Cortex of kidney (tissue), 1 donor: Measurements from ENCODE around the gene TRIM15.
"Not testable (repeated sequence)": the region's sequence is repeated elsewhere in the genome, so short reads cannot be mapped to it uniquely, and the experiment has no call there.

ENCODE experiments used
- DNase-seq: peaks from one replicate; lab custom pipeline; 2025; lab: John Stamatoyannopoulos, UW

The TRIM15 gene

DNA sequence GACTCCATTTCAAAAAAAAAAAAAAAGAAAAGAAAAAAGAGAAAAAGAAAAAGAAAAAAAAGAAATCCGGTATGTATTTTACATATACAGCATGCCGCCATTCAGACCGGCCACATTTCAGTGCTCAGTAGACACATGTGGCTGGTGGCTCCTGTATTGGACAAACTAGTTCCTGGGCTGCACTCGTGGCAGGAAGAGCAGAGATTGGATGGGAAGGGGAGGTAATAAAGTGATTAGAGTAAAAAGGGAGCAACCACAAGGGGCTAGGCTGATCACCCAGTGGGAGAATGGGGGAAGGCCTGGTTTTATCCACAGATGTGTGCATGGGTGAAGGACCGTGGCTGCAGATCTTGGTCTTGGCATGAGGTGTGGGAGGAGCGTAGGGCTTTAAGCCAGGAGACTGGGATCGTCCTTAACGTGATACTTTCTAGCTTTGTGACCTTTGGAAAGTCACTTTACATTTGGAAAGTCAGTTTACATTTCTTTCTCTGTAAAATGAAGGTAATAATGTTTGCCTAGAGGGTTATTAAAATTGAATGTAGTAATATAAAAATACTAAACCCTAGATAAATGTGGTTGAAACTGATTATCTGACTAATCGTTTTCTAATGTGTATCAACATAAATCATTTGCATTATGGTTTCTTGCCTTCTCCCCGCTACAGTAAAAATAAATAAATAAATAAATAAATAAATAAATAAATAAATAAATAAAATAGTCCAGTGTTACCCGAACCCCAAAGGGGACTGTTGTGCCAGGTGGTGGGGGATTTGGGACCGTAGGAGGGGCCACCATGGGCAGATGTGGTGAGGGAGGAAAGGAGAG, 869 bp upstream of the TRIM15 start:
- DNase-seq = no peak

DNA sequence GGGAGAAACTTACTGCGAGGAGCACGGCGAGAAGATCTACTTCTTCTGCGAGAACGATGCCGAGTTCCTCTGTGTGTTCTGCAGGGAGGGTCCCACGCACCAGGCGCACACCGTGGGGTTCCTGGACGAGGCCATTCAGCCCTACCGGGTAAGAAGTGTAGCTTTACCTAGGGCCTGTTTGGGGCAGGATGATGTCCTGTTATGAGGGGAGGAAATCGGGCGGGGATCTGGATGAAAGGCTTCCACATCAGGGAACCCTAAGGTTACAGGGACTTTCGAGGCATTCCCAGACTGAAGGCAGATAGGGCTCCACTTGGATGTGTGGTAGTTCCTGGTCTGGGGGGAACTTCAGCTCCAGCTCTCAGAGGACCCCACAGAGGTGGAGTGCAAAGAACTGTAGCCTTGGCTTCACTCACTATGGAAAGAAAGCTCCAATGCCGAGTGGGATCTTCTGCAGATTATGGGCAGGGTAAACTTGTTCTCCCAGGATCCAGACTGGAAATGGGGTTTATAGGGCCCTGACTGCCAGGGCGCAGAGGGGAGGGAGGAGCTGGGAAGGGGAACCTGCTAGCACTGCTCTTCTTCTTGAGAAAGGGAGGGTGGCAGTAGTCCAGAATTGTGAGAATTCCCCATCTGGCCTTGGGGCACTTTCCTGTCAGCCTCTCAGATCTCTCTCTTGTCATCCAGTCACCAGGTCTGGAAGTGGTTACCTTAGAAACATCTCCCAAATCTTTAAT, 740 bp downstream of the TRIM15 start:
- DNase-seq = no peak

DNA sequence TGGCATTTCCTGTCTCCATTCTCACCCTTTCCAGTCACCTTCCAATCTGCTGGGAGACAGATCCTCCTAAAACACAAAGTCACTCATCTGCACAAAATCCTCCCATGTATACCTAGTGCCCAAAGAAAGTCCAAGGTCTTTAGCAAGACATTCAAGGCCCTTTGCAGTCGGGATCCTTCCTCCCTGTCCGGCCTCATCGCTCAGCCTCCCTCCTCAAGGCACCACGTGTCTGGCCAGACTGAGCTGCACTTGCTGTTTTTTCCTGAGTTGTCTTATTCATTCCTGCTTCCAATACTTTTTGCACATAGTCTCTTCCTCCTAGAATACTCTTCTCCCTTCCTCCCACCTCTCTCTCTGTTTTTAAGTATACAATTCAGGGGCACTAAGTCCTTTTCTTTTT, 1.4 kb downstream of the TRIM15 start:
- DNase-seq = no peak

DNA sequence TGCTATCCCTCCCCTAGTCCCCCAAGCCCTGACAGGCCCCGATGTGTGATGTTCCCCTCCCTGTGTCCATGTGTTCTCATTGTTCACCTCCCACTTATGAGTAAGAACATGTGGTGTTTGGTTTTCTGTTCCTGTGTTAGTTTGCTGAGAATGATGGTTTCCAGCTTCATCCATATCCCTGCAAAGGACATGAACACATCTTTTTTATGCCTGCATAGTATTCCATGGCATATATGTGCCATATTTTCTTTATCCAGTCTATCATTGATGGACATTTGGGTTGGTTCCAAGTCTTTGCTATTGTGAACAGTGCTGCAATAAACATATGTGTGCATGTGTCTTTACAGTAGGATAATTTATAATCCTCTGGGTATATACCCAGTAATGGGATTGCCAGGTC, 1.9 kb downstream of the TRIM15 start:
- DNase-seq = not testable (repeated sequence)

DNA sequence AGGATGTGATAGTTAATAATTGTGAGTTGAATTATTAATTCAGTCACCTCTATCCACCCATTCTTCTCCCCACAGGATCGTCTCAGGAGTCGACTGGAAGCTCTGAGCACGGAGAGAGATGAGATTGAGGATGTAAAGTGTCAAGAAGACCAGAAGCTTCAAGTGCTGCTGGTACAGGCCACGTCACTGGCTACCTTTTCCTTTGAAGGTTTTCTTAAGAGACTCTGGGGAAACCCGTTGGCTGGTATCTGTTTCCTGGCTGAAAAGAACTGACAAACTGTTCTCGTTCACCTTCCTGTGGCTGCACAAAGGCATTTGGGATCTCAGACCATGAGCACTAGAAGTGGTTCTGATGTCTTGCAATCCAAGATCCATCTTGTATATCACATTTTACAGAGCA, 3.8 kb downstream of the TRIM15 start:
- no peak for DNase-seq

DNA sequence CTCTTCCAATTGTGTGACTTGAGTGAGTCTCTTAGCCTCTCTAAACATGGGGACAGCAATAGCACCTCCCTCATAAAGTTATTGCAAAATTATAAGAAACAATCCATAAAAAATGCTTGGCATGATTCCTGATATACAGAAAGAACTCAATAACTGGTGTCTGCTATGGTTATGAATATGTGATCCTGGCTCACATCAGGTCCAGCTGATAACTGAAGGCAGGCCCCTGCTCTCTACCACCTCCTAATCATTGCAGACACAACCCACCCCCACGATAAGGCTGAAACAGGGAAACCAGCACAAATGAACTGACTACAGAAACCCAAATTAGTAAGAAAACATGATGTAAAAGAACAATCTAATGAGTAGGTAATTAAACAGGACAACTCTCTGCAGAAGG, 5.4 kb downstream of the TRIM15 start:
- no peak for DNase-seq

DNA sequence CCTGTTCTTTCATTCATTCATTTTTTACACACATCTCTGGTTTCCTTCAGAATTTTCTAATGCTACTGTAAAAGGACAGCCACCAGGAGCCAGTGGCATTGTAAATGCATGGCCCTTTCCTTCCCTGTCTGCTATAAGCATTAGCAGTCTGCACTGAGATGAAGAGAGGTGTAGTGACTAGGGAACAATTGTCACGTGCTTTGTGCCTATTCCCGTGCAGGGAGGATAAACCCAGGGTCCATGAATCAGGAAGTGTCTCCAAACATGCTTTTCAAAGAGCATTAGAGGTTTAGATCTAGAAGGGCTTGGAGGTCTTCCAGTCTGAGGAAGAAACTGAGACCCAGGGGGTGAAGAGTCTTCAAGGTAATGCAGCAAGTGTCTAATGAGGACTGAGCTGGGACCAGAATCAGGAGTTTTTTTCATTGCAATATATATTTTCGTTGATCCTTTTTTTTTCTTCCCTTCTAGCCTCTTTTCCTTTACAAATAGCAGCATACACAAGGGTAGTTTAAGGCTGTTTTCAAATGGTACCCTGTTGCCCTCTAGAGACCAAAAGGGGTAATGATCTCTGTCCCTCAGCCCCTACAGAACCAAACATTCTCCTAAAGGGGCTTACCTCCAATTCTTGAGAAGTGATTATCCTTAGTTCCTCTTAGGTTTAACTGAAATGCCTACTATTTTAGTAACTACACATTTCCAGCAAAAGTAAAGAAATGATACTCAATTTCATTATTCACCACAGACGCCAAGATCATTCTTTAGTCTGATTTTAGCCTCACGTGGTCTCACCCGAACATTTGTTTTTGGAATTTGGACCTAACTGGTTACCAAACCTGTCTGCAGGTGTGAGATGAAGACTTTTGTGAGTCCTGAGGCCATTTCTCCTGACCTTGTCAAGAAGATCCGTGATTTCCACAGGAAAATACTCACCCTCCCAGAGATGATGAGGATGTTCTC, 6.6 kb downstream of the TRIM15 start:
- DNase-seq = no peak

DNA sequence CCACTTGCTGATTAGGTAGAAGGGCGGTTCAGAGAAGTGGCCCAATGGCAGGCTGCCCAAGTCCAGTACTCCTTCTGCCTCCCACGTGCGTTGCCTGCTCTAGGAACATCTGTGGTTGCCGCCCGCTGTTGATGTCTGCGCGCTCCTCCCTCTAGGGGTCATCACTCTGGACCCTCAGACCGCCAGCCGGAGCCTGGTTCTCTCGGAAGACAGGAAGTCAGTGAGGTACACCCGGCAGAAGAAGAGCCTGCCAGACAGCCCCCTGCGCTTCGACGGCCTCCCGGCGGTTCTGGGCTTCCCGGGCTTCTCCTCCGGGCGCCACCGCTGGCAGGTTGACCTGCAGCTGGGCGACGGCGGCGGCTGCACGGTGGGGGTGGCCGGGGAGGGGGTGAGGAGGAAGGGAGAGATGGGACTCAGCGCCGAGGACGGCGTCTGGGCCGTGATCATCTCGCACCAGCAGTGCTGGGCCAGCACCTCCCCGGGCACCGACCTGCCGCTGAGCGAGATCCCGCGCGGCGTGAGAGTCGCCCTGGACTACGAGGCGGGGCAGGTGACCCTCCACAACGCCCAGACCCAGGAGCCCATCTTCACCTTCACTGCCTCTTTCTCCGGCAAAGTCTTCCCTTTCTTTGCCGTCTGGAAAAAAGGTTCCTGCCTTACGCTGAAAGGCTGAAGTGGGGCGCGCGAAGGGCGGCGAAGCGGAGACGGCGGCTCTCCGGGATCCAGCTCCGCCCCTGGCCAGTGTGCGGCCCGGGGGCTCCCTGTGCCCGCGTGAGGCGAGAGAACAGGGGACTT, 8.5 kb downstream of the TRIM15 start:
- no peak for DNase-seq

DNA sequence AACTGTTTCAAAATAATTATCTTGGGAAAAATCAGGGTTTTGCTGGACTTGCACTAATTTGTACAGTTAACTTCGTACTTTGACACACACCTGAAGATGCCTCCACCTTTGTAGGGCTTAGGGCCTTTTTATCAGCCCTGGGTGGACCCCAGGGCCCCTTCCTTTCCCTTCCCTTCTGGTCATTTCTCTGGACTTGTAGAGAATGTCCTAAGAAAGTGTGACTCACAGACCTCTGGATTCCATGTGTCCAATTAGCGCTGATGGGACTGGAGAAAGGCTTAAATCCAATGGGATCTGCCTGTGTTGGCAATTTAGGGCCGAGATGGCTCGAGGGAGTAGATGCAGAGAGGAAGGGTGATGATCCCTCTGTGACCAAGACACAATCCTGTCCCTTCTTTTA, 9.3 kb downstream of the TRIM15 start:
- no peak for DNase-seq

DNA sequence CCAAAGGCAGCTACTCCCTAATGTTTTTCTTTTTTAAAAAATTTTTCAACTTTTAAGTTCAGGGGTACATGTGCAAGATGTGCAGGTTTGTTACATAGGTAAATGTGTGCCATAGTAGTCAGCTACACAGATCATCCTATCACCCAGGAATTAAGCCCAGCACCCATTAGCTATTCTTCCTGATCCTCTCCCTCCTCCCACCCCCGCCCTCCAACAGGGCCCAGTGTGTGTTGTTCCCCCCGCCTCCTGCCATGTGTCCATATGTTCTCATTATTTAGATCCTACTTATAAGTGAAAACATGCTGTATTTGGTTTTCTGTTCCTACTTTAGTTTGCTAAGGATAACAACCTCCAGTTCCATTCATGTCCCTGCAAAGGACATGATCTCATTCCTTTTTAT, 12.4 kb downstream of the TRIM15 start:
- DNase-seq = no peak

DNA sequence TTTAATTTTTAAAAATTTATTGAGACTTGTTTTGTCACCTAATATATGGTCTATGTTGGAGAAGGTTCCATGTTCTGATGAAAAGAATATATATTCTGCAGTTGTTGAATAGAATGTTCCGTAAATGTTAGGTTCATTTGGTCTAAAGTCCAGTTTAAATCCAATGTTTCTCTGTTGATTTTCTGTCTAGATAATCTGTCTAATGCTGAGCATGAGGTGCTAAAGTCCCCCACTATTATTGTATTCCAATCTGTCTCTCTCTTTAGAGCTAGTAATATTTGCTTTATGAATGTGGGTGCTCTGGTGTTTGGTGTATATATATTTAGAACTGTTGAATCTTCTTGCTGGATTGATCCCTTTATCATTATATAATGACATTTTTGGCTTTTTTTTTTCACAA, 15.5 kb downstream of the TRIM15 start:
- DNase-seq = no peak

DNA sequence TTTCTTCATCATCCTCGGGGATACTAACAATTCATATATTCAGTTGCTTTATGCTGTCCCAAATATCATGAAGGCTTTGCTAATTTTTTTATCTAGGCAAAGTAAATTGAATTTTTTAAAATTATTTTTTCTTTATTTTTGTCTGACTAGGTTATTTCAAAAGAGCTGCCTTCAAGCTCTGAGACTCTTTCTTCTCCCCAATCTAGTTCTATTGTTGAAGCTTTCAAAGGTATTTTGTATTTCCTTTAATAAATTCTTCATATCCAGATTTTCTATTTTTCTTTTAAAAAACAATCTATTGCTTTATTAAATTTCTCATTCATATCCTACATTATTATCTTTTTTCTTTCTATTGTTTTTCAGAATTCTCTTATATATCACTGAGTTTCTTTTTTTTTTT, 16.8 kb downstream of the TRIM15 start:
- no peak for DNase-seq

DNA sequence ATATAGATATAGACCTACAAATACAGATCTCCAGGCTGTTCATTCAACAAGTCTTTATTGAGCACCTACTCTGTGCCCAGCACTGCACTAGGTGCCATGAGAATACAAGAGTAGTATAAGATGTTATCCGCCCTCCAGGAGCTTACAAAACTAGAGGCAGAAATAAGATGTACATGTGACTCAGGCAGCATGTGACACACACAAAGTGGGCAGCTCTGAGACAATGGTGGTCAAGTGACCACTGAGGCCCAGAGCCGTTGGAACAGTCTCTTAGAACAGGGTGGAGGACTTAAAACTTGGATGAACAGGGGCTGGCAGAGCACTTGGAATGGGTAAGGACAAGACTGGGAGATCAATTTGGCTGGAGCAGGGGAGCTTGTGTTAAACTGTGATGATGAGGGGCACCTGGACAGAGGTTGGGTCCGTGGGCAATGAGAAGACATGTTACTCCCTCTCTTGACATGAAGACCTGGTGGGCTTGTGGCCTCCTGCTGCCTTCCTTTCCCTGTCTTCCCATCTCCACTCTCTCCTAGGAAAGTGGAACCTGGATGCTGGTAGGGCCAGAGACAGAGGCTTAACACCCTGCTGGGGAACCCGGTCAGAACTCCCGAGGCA, 21.2 kb downstream of the TRIM15 start:
- no peak for DNase-seq

DNA sequence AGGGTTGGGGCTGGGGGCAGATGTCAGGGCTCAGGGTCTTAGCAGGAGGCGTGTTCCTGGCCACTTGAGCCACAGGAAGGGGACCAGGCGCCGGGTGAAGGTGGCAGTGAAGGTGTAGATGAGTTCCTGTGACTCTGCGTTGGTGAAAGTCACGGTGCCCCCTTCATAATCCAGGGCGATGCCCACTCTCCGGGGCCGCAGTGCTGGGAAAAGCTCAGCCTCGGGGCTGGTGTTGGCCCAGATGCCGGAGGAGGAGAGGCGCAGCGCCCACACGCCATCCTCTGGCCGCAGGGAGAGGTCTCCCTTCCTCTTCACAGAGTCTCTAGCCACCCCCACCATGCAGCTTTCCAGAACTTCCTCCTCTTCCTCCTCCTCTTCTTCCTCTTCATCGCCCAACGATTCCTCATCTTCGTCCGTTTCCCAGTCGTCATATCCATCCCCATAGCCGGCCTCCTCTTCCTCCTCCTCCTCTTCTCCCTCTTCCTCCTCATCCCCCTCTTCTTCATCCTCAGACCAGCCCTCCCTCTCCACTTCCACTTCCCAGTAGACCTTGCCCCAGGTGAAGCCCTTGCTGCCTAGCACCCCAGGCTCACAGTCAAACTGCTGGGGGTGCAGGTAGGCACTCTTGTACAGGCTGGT, 22.6 kb downstream of the TRIM15 start:
- DNase-seq = no peak

DNA sequence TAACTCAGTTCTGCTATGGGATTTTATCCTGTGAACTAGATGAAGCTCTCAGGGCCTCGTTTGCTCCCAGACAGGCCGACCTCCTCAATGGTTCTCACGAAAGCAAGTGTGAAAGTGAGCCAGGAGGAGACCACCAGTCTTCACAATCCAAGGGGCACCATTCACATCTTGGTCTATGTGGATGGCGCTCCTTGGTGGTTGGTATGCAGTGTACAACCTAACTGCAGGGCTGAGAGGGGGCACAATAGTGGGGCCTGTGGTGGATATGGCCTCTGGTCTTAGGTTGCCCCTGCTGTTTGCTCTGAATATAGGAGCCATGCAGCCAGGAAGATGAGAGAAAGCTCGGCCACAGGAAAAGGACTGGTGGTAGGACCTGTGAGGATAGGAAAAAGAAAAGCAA, 25.2 kb downstream of the TRIM15 start:
- DNase-seq = no peak

DNA sequence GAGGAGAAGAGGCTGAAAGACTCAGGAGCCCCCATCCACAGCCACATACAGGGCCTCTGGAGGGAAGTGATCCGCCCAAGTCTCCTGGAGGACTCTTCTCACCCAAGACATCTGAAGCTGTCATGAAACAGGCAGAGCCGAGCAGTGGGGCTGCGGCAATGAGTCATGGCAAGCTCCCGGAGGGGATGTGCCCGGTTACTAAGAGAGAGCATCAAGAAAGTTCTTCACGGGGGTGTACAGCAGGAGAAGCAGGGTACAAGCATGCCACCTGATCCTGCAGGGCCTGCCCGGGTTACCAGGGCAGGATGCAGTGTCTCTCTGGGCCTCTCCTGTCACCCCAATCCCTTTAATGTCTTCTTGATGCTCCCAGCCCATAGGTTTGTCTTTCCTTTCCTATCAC, 28.7 kb downstream of the TRIM15 start:
- DNase-seq = no peak

DNA sequence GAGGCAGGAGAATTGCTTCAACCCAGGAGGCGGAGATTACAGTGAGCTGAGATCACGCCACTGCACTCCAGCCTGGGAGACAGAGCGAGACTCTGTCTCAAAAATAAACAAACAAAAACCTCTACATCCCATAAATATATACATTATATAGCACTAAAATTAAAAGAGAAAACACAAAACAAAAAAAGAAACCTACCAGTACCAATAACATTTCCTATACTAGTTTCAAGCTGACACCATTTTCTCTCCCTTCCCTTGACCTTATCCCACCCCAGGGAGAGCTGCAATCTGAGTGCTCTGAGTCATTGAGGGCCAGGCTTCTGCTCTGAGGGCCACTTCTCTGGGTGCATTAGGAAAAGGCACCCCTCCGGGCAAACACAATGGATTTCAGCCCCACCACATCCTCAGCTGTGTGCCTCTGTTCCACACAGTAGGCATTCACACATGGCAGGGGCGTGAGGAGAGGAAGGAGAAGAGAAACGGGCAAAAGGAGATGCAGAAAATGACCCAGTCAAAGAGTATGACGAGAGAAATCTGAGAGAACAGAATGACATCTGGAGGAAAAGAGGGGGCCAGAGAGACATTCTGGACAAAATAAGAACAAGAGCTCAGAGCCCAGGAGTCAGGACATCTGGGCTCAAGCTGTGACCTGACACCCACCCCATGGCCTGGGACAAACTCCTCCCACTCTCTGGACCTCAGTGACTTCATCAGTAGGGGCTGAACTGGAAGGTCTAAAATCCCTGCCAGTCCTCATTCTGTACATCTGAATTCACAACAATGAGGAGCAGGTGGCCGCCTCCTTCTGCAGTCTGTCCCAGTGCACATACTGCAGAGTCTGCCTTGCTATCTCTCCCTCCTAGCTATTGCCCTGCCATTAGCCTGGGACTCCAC, 31.7 kb downstream of the TRIM15 start:
- DNase-seq = no peak

DNA sequence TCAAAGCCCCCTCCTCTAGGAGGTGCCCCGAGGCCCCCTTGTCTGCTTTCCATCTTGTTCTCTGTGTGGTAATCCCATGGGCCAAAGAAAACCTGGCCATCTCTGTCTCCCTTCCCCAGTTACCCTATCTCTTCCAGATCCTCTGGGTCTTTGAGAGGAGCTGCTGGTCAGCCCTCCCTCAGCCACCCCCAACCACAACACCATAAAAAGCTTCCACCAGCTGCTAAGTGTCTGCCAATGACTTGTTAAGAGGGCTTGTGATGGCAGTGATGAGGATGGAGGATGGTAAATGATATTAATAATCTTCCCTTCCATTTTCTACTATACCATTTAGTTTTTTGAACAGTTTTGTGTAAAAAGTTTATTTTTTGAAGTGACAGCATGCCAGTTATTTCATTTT, 32.6 kb downstream of the TRIM15 start:
- DNase-seq = no peak

DNA sequence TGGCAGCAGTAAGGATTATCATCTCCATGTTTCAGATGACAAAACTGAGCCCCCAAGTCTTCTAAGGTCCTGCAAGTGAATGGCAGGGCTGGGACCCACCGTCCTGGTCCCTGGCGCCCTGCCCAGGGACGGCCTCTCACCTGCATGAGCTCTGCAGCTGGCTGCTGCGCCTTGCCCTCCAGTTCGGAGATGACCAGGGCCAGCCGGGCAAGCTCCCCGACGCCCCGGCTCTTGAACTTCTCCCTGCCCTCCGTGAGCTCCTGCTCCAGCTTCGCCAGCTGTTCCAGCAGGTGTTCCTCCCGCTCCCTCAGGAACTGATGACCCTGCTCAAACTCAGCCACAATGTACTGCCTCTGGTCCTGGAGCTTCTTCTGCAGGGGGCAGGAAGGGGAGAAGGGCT, 33.0 kb downstream of the TRIM15 start:
- DNase-seq = no peak
